Activated CD4-positive, alpha-beta T cell treated with anti-CD3 and anti-CD28 coated beads, Interleukin-2, Interleukin-6, amounts not matched to agents 100 ng/mL and 50 ng/mL, durations not matched to agents 16 hours and 8 hours (primary cell): Measurements from ENCODE around the gene CANX.
"Not testable (repeated sequence)": the region's sequence is repeated elsewhere in the genome, so short reads cannot be mapped to it uniquely, and the experiment has no call there.

ENCODE experiments used
- DNase-seq: peaks from one replicate; pipeline ENCODE4 v3.0.0-alpha.2; 2020

CANX gene

DNA sequence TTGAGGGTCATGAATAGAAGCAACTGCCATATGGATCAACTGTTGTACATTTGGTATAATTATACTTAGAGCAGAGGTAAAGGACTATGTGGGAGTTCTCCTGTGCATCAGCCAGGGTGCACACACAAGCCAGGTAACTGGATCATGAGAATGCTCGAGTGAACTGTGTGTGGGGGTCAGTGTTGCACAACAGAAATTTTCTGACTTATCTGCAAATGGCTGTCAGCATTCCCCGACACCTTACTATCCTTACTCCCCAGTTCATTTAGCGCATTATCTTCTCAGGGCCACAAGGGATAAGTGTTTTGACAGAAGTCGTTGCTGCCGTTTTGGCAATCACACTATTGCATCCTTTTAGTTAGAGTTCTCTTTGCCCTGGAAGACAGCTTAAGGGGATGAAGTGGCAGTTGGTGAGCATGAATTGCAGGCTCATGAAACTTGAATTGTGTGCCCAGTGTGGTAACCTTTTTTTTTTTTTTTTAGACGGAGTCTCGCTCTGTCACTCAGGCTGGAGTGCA, 1.7 kb downstream of the CANX start:
- no peak for DNase-seq

DNA sequence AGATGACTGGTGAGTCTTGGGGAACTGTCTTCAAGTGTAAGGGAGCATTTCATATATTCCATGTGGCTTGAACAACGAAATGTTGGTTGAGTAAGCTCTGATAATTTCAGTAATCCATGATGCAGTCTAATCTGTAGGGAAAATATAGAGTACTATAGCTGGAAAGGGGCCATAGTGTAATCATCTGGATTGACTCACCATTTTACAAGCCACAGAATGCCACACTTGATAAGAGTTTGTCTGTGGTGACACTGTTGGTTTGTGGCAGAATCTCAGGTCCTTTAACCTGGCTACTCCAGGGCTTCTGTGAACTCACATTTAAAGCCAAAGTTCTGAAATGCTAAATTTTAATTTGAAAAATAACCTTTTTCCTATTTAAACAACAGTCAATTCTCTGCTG, 17.5 kb downstream of the CANX start:
- no peak for DNase-seq

DNA sequence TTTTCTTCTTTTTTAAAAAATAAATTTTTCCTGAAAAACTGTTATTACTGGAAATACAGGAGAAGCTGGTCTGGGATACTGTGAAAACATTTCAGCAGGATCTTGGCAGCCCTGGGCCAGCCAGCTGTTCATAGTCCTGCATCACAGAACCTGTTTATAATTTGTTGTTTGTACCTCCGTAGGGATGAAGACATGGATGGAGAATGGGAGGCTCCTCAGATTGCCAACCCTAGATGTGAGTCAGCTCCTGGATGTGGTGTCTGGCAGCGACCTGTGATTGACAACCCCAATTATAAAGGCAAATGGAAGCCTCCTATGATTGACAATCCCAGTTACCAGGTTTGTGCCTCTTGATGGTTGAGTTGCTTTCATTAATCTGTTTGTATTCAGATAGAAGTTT, 21.5 kb downstream of the CANX start:
- no peak for DNase-seq

DNA sequence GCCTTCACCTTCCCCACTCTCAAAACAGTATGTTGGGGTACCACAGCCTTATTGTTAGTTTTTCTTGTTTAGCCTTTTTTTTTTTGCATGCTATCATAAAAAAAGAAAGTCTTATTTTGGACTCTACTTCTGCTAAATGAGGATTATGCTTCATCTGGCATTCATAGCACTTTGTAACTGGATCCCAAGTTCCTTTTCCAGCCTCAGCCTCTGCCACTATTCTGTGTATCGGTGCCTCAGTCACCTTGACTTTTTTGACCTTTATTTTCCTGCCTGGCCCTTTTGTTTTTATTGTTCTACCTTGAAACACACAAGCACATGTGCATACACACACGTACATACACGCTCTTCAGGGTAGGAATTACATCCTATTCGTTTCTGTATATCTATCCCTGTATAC, 25.4 kb downstream of the CANX start:
- no peak for DNase-seq

DNA sequence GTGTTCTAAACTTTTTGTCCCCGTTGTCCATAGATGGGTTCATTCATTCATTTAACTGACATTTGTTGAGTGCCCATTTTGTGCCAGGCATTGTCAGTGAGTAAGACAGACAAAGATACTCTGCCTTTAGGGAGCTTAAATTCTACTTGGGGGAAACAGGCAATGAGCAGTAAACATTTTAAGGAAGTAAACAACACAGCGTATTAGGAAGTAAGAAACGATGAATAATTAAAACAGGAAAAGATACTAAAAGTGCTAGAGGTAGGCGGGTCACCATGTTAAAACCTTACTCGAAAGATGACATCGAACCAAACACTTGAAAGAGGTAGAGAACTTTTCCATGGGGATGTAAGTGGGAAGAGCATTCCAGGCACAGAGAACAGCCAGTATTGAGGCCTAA, 28.3 kb downstream of the CANX start:
- DNase-seq: no peak

DNA sequence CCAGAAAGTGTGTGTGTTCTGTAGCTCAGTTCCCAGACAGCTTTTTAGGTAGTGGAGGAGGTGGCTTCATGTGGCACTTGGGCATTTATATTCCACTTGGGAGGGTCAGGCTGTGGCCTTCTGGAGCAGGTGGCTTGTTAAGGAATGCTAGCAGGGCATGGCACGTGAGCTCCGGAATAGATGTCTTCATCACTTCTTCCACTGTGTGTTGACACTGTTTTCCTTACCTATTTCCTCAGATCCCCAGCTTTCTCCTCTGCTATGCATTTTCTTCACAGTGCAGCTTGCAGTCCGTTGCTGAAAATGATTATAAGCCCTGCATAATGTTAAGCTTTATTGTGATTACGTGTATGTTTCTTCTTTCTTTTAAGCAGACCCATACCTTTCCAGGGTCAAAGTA, 30.5 kb downstream of the CANX start:
- no peak for DNase-seq

DNA sequence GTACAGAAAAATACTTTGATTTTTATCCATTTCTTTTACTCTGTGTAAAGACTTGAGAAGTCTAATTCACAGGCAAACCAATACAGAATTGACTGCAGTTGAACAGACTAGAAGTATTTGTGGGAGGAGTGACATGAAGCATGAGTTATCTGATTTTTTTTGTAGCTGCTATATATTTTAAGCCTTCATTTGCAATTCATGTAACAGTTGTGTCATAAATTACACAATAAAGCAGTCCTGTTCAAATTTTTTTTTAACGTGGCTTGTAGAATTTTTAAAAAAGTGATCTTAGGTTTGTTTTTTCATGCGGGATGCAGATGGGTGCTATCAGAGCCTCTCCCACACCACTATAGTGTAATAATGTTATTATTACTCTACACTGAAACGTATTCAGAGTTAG, 31.0 kb downstream of the CANX start:
- no peak for DNase-seq

DNA sequence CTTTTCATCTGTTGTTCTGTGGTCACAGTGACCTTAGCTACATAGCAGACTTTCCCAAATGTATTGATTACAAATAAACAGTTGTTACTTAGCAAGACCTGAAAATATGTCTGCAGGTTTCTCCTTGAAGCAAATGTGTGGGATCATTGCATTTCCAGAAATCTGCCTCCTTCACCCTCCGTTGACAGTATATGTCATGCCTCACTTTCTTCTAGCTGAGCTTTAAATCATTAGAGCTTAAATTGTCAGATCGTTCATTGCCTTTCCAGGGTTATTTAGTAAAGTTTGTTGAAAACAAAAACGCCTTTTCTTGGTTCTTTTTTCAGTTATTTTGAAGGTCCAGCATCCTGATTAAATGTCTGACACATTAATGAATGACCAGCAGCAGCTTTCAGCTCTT, 31.6 kb downstream of the CANX start:
- no peak for DNase-seq

DNA sequence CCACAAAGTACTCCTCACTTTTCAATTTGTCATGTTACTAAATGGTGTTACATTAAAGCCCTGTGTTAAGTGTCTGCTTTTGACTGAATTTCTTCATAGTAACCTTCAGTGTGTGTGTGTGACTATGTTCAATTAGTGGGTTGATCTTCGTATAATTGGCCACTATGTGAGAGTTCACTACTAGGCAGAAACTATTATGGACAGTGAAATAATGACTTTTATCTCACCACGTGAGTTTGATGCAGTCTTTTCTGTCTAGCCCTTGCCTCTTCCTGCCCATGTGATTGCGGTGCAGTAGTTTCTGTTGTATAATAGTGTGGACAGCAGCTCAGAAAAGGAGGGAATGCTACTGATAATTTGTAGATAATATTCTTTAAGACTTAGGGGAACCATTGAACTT, 32.1 kb downstream of the CANX start:
- DNase-seq: no peak

DNA sequence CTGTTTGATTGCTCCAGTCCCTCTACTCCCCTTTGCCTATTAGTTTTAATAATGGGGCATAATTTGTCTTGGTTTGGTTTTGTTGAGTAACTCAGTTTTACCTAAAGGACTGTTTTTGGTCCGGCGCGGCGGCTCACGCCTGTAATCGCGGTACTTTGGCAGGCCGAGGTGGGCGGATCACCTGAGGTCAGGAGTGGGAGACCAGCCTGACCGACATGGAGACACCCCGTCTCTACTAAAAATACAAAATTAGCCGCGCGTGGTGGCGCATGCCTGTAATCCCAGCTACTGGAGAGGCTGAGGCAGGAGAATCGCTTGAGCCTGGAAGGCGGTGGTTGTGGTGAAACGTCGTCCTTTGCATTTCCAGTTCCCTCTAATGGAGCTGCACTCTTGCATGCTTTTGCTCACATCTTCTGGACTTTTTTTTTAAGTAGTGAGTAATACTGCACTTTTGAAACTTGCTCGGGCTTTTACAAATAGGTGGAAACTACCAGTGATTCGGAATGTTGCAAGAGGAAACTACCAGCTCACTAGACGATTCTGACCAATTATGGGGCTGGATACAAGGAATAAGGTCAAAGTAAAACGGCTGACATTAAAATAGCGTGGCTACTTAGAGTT, 33.1 kb downstream of the CANX start:
- DNase-seq: peak; percentile 69

DNA sequence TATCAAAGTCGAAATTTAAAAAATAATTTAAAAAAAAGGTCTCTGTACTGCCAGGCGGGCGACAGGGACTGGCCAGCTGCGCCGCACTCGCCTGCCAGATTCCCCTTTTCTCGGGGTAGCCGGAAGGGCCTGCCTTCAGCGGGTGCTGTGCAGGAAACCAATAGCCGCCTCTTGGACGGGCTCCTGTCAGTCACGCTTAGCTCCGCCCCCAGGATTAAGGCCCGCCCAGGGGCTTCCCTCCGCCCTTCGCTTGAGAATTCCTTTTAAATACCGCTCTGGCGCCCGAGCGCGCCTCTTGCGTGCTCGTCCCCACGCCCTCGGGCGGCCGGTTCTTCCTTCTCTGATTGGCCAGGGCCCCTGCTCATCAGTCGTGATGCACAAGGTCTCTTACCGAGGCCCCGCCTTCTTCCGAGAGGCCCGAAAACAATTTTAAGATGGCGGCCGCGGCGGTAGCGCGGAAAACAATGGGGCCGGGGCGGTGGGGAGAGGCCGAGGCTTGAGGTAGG, 33.7 kb downstream of the CANX start, which contains the start of gene MAML1:
TSS of gene MAML1 (plus strand) at position 411 of the 506 bp plus-strand sequence. CDS start 291 bp downstream, outside the sequence.
- peak; percentile 100 for DNase-seq

DNA sequence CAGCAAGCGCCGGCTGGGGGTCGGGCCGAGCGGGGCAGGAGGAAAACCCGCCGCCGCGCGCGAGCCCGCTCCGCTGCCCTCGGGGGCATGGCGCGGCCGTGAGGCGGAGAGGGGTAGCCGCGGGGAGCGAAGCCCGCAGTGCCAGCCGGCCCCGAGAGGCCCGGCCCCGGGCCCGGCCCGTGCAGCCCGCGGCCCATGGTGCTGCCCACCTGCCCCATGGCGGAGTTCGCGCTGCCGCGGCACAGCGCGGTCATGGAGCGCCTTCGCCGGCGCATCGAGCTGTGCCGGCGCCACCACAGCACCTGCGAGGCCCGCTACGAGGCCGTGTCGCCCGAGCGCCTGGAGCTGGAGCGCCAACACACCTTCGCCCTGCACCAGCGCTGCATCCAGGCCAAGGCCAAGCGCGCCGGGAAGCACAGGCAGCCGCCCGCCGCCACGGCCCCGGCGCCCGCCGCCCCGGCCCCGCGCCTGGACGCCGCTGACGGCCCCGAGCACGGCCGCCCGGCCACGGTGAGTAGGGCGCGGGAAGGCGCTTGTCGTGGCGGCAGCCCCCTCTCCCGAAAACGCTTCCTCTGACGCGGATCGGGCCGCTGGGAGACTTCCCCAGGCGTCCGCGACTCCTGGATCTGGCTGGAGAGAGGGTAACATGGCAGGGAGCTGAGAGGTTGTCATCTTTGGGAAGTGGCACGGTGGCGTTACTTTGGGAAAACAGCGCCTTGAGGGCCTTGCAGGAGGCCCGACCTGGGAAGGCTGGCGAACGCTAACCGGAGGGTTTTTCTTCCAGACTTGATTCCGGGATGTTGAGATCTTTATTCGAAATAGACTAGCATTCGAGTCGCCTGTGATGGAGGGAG, 34.4 kb downstream of the CANX start:
- DNase-seq: peak; percentile 43

DNA sequence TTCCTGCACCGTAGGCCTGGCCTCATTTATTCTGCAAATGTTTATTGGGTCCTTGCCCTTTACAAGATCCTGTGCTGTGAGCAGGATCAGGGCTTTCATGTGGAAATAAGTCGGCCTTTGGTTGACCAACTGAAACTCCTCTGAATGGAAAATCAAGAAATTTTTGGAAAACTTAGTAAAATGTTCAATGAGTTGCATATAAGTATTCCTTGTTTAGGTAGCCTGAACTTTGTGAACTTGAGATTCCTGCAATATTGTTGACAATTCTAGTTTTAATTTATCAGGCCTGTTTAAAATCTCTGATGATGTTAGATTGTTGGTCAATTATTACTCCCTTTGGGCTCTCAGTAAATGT, 35.0 kb downstream of the CANX start:
- no peak for DNase-seq

DNA sequence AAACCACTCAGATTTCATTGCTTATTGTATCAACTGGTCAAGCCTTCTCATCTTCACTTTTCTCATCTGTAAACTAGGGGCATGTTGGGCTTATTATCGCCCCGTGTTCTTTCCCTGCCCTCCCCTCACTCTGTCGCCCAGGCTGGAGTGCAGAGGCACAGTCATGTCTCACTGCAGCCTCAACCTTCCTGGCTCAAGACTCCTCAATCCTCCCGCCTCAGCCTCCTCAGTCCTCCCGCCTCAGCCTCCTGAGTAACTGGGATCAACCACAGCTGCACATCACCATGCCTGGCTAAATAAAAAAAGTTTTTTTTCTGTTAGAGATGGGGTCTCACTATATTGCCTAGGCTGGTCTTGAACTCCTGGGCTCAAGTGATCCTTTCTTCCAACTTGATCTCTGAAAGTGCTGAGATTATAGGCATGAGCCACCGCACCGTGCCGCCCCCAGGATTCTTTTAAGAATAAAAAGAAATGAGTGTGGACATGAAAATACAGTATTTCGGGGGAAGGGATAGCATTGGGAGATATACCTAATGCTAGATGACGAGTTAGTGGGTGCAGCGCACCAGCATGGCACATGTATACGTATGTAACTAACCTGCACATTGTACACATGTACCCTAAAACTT, 35.9 kb downstream of the CANX start:
- DNase-seq: no peak

DNA sequence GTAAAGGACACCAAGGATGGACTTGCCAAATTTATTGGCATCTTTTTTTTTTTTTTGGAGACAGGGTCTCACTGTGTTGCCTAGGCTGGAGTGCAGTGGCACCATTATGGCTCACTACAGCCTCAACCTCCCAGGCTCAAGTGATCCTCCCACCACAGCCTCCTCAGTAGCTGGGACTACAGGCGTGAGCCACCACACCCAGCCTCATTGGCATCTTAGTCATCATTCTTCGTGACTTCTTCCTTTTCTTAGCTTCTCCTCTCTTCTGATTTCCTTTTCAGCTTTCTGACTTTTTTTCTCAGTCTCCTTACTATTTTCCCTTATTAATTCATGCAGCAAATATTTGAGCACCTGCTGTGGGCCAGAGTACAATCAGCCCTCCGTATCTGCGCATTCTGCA, 40.0 kb downstream of the CANX start:
- no peak for DNase-seq

DNA sequence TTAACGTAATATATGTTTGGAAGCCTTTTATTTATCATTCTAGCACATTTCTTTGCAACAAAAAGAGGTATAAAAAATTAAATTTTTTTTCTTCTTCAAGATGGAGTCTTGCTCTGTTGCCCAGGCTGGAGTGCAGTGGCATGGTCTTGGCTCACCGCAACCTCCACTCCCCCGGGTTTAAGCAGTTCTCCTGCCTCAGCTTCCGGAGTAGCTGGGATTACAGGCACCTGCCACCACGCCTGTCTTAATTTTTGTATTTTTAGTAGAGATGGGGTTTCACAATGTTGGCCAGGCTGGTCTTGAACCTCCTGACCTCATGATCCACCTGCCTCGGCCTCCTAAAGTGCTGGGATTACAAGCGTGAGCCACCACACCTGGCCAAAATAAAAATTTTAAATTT, 45.3 kb downstream of the CANX start:
- DNase-seq: not testable (repeated sequence)

DNA sequence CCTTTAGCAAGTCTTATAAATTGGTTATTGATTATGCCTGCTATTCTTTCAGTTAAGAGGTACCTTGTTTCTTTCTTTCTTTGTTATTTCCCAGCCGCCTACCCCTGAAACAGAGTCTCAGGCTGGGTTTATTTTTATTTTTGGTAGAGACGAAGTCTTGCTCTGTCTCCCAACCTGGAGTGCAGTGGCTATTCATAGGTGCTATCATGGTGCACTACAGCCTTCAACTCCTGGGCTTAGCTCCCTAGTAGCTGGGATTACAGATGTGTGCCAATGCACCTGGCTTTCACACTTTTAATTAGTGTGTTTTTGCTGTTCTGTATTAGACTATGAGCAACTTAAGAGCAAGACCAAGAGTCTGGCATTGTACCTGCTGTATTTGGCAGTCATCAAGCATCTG, 48.1 kb downstream of the CANX start:
- no peak for DNase-seq

DNA sequence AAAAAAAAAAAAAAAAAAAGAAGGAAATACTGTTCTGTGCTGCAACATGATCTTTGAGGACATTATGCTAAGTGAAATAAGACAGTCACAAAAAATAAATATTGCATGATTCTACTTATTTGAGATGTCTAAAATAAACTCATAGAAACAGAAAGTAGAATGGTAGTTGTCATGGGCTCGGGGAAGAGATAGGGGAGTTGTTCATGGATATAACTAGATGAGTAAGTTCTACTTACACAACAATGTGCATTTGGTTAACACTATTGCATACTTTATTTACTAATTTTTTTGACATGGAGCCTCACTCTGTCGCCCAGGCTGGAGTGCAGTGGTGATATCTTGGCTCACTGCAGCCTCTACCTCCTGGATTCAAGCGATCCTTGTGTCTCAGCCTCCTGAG, 49.0 kb downstream of the CANX start:
- no peak for DNase-seq

DNA sequence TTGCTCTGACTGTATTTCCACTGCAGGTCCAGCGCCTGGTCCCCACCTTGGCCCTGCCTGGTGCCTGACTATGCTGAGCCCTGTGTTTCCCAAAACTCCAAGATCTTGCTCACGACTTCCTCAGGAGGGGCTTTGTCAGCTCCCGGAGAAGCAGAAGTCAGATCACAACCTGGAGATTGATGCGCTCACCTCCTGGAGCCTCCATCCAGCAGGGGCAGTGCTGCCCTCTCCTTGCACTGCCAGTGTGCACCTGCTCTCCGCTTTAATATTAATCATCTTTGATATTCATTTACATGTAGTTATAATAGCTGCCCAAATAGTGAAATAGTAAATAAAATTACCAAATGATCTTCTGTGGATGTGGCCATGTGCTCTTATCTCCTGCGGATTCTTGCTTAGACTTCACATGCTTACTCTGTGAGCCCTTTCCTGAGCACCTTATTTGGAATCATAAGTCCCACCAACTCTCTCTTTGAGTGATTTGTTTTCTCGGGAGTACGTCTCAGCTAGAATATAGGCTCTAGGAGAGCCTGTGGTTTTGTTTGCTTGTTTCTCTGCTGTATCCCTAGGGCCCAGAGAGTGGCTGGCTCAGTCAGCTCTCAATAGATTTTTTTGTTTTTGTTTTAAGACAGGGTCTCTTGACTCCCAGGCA, 51.2 kb downstream of the CANX start:
- no peak for DNase-seq

DNA sequence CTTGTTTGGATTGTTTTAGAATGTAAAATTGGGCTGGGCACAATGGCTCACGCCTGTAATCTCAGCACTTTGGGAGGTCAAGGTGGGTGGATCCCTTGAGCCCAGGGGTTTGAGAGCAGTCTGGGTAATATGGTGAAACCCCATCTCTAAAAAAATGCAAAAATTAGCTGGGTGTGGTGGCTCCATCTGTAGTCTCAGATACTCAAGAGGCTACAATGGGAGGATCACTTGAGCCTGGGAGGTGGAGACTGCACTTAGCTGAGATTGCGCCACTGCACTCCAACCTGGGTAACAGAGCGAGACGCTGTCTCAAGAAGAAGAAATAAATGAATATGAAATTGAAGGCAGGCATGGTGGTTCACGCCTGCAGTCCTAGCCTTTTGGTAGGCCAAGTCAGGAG, 55.2 kb downstream of the CANX start:
- DNase-seq: no peak

DNA sequence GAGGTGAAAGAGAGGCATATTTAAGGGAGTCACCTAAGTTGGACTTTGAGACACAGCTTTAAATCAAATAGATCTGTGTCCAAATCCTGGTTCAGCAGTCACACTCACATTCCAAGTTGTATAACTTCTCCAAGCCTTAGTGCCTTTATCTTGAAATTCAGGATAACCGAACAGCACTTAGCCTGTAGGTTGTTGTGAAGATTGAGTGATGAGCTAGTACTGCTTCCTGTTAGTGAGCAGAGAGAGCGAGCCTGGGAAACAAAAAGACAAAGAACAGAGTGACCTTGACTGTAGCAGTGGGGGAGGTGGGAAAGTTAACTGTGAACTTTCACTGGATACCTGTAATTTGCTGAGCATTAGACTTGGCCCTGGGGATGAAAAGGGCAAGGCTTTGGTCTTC, 56.3 kb downstream of the CANX start:
- DNase-seq: no peak

DNA sequence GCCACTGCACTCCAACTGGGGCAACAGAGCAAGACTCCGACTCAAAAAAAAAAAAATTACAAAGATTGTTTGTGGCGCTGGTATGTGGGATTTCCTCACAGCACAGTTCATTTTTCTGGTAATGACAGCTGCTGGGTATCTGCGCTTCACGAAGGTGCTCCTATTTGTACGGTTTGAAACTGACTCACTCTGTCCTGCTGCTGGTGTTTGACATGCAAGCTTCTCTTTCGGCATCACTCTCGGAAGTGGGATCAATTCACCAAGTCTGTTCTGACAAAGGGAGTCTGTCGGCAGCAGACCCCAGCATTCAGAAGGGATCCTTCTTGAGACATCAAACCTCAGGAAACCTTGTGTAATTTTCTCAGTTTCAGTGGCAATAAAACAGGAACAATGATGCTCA, 60.2 kb downstream of the CANX start:
- DNase-seq: no peak
